IPS DF 19.7 (cell line): Measurements from ENCODE around the gene GALNT5.
"Not testable (repeated sequence)": the region's sequence is repeated elsewhere in the genome, so short reads cannot be mapped to it uniquely, and the experiment has no call there.

Source experiments
- DNase-seq: peaks from one replicate; pipeline ENCODE4 v3.0.0-alpha.2; 2013; ENCODE audit warnings: low read depth, low spot score

GALNT5 gene

DNA sequence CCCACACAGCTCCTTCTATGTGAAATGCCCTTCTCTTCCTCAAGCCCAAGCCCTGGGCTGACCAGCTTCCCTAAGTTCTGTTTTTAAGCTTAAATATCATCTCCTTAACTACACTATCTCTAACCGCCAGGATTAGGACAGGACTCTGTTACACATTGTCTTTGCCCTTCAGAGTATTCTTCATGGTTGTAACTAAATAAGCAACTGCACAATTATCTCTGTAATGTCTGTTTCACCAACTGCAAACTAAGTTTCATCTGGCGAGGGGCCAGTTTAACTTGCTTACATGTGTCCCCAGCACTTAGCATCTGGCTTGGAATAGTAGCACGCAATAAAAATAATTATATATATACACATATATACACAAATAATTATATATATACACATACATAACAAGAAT, 69.2 kb downstream of the GALNT5 start:
- DNase-seq, result no peak

DNA sequence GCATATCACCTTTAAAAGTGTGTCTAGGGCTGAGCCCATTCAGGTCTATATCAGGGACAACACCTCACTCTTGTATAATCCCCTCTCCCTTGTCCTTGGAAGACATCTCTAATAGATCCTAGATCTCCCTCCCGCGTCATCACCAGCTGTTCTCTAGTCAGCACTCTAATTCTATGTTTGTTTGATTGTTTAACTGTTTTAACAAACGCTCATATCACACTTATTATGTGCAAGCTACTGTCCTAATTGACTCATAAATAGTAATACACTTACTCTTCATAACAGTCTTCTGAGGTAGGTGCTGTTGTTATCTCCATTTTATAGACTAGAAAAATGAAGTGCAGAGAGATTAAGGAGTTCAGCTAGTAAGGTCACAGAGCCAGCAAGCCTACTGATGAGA, 69.7 kb downstream of the GALNT5 start:
- no peak for DNase-seq

GRCh38 chr2:157327621-157328500, 70.4 kb downstream of the GALNT5 start:
- DNase-seq, result peak; percentile 68

- DNase-seq, result no peak
These were observed 72.0 kb downstream of the GALNT5 start for GRCh38 chr2:157329524-157329923.

- no peak for DNase-seq
These were observed 76.0 kb downstream of the GALNT5 start for GRCh38 chr2:157333304-157334047.

GRCh38 chr2:157334335-157334734, 76.8 kb downstream of the GALNT5 start:
- no peak for DNase-seq

DNA sequence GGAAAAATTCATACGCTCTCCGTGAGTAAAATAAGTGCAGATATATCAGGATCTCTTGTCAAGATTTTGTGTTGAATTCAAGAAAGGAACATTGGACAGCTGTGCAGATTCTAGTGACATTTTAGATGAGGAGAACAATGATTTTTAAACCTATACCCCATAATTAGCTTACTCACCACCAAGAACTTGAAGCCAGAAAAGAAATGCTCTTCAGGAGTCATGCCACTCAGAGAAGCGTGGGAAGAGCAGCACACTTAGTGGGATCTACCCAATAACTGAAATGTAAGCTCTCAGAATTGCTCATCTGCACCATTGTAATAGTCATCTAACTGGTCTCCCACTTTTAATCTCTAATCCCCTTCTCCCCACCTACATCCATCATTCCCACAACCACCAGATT, 77.3 kb downstream of the GALNT5 start:
- DNase-seq, result no peak

DNA sequence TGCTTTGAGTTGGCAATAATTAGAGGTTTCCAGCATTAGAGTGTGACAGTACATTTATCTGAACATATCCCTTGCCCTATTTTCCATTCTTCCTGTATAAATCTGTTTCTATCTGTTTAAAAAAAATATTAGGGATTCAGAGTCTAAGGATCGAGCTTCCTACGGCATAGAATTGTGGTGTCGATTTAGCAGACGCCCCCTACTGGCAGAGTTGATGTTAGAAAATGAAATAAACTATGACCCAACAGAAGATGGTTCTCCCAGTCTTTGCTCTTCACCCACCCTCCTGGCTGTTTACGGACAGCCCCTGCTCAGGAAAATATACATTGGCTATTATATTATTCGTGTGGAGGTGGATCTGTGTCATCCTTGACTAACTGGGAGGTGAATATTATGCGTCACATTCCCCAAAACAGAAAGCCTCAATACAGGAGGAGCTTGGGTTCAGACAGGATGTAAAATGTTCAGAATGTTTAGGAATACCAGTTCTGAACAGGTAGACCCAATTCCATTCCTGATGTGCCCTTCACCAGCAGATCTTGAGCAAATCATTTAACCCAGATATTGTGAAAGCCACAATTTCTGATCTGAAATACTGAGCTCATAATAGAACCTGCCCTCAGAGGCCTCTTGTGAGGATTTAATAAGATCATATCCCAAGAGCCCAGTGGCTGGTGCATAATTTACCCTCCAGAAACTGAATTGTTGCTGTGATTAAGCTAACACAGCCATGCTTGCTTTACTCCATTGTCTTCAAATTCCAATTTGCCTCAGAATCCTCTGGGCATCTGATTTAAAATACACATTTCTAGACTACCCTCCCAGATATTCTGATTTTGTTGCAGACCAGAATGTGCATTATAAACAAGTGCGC, 78.9 kb downstream of the GALNT5 start:
- no peak for DNase-seq

DNA sequence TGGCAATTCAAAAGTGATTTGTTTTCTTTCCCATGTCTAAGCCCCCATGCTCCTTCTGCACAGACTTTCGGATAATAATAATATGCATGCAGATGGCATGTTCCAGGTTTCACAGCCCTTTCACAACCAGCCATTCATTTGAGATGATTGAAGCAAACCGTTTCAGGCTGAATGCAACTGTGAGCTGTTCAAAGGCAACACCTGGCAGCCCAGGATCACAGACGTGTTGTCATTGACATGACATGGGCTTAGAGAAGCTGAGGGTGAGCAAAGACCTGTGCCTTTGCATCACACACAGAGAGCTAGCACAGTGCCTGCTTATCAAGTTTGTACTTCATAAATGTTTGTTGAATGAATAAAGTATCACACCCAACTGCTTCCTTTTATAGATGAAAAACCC, 80.5 kb downstream of the GALNT5 start:
- DNase-seq, result no peak

GRCh38 chr2:157339965-157340655, 82.6 kb downstream of the GALNT5 start:
- no peak for DNase-seq

- DNase-seq, result not testable (repeated sequence)
These were observed 83.9 kb downstream of the GALNT5 start for GRCh38 chr2:157341381-157341780.

- peak; percentile 52 for DNase-seq
These were observed 88.3 kb downstream of the GALNT5 start for GRCh38 chr2:157345647-157346389.

GRCh38 chr2:157348291-157348921, 90.9 kb downstream of the GALNT5 start:
- no peak for DNase-seq

DNA sequence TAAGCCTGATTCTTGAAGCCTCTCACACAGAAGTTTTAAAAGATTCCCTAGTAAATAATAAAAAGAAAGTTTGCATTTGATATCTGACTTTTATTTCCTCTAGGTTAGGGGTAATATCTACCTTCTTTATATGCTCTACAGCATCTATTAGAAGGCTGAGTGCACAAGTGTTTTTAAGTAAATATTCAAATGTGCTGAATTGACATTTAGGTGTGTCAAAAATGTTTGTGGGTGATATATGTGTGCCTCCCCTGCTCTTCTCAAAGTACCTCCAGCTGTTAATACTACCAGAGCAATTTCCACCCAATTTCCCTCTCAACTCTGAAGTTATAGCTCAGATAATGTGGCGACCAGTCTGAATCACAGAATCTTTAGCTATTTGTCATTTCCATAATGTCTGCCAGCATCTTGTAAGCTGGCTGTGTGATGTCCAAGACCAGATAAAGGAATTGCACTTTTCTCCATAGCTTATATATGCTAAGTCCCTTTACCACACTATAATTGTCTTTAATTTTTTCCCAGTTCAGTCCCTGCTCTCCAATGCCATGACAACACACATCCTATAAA, 92.5 kb downstream of the GALNT5 start:
- no peak for DNase-seq

DNA sequence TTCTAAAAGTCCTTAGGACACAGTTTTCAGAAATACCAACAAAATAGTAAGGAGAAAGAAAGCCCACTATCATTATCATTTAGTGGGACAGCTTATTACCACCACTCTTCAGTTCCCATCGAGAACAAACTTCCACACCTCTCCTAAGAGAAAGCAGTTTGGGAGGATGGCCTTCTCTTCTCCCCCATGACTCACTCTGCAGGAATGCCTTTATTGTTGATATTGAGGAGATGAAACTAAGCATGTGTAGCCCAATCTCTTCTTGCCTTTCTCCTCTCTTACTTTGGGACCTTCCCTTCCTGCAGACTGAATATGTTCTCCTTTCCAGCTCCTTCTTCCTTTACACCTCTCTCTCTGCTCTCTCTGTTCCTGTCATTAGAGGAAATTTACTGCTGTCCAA, 98.1 kb downstream of the GALNT5 start:
- no peak for DNase-seq

GRCh38 chr2:157359628-157360027, 102.1 kb downstream of the GALNT5 start:
- no peak for DNase-seq

DNA sequence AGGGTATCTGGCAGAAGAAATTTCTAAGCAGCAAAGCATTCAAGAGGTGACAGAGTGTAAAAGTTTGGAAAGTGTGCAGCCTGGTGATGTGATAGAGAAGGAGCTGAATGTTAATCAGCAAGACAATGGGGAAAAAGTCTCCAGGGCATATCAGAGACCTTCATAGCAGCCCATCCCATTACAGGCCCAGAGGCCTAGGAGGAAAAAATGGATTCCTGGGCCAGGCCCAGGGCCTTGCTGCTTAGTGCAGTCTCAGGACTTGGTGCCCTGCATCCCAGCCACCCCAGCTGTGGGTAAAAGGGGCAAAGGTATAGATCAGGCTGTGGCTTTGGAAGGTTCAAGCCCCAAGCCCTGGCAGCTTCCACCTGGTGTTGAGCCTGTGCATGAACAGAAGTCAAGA, 104.0 kb downstream of the GALNT5 start:
- DNase-seq, result no peak

GRCh38 chr2:157362627-157363026, 105.1 kb downstream of the GALNT5 start:
- no peak for DNase-seq

DNA sequence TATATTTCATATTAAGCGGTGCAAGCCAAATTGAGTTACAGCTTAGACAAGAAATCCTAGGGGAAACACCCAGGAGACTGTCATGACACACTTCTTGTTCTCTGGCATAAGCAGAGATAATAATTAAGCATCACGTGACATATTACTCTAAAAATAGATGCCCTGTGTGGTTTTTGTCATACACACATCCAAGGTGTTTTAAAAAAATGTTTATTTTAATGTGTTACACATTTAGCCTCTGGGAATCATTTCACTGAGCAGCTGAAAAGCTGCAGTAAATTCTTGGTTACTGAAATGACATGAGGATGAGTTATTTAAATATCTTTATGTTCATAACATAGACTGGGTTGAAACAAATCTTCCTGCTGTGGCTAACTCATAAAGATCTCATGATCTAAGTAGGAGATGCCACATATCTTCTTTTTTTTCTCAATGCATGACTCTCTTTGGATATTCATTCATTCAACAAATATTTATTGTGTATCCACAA, 106.2 kb downstream of the GALNT5 start:
- DNase-seq, result no peak
